ENCODE data around the gene HIRIP3.

GRCh38 chr16:29975134-29975538 lies 20.3 kb downstream of the HIRIP3 start:
- TF ChIP-seq CTCF (IDR thresholded peaks at IDR 0.05; ENCODE audit: low read depth, low read length) (no peak), POLR2A (IDR thresholded peaks at IDR 0.05; ENCODE audit: extremely low read depth, insufficient read length) (no peak), MAX (IDR thresholded peaks at IDR 0.05; ENCODE audit: low read depth, low read length) (no peak)
